GM19351 (cell line): ENCODE data around the gene KLHDC10.
"Not testable (repeated sequence)": the region's sequence is repeated elsewhere in the genome, so short reads cannot be mapped to it uniquely, and the experiment has no call there.

Experiments
- ATAC-seq: cut with Tn5 transposase; IDR thresholded peaks from one replicate; pipeline ENCODE4 v1.9.1; 2021; ENCODE audit warnings: mild to moderate bottlenecking, moderate library complexity; ENCODE audit not compliant: unreplicated experiment

KLHDC10 gene

GRCh38 chr7:130152493-130153210 lies 82.3 kb downstream of the KLHDC10 start:
- no peak for ATAC-seq

- ATAC-seq = no peak
Observed at GRCh38 chr7:130153211-130153908, 83.0 kb downstream of the KLHDC10 start.

- no peak for ATAC-seq
Observed at GRCh38 chr7:130154131-130154500, 83.8 kb downstream of the KLHDC10 start.

GRCh38 chr7:130154501-130155317 lies 84.4 kb downstream of the KLHDC10 start:
- no peak for ATAC-seq

GRCh38 chr7:130156140-130156539 lies 85.8 kb downstream of the KLHDC10 start:
- ATAC-seq = no peak

GRCh38 chr7:130157700-130158099 lies 87.4 kb downstream of the KLHDC10 start:
- no peak for ATAC-seq

GRCh38 chr7:130160023-130160422 lies 89.7 kb downstream of the KLHDC10 start:
- no peak for ATAC-seq

- no peak for ATAC-seq
Observed at GRCh38 chr7:130160455-130160854, 90.1 kb downstream of the KLHDC10 start.

GRCh38 chr7:130162196-130162595 lies 91.9 kb downstream of the KLHDC10 start:
- no peak for ATAC-seq

- ATAC-seq = no peak
Observed at GRCh38 chr7:130174237-130174959, 104.1 kb downstream of the KLHDC10 start.

- ATAC-seq = no peak
Observed at GRCh38 chr7:130178251-130178650, 107.9 kb downstream of the KLHDC10 start.

GRCh38 chr7:130179631-130180030 lies 109.3 kb downstream of the KLHDC10 start:
- no peak for ATAC-seq

- ATAC-seq = no peak
Observed at GRCh38 chr7:130180571-130181262, 110.4 kb downstream of the KLHDC10 start.

- ATAC-seq = no peak
Observed at GRCh38 chr7:130181263-130181605, 110.9 kb downstream of the KLHDC10 start.

GRCh38 chr7:130182990-130183389 lies 112.7 kb downstream of the KLHDC10 start:
- peak; percentile 90 for ATAC-seq

GRCh38 chr7:130184349-130184748 lies 114.0 kb downstream of the KLHDC10 start:
- ATAC-seq = not testable (repeated sequence)
